K562 (cell line): ENCODE results near the gene MYCBP2.
"Not testable (repeated sequence)": the region's sequence is repeated elsewhere in the genome, so short reads cannot be mapped to it uniquely, and the experiment has no call there.

Experiments
- CBFB ChIP-seq: sonication (generic); formaldehyde crosslinking; IDR thresholded peaks from 2 replicates; pipeline ENCODE4 v1.4.0; 2020; ENCODE audit warnings: mild to moderate bottlenecking, missing genetic modification reagents
- EP300 ChIP-seq: IDR thresholded peaks from 2 replicates; pipeline ENCODE4 v1.6.1; 2012; ENCODE audit warnings: low read length, improper control_type of control experiment
- EZH2 ChIP-seq: IDR thresholded peaks from 2 replicates; pipeline ENCODE4 v1.6.1; 2012; ENCODE audit warnings: low read depth, mild to moderate bottlenecking, inconsistent platforms, low read length, borderline replicate concordance
- GABPA ChIP-seq: fragments of 200-800 bp; sonication (Bioruptor generic); conservative IDR thresholded peaks from 2 replicates; pipeline ENCODE4 v1.6.1; 2016; ENCODE audit warnings: low read depth, missing genetic modification characterization, missing compliant biosample characterization
- POLR2G ChIP-seq: fragments of 200-400 bp; formaldehyde crosslinking; IDR thresholded peaks from 2 replicates; pipeline ENCODE4 v1.6.1; 2017; ENCODE audit warnings: low read depth, mild to moderate bottlenecking, antibody characterized with exemption, low read length, moderate library complexity
- SIN3A ChIP-seq, 2 experiments: fragments of 150-350 bp in 1 of 2; IDR thresholded peaks; 2 replicates each; pipeline ENCODE4 v1.6.1; 2011 to 2016; ENCODE audit warnings: borderline replicate concordance in 2 of 2, low read depth in 2 of 2, low read length in 2 of 2, mild to moderate bottlenecking in 2 of 2, moderate library complexity in 2 of 2; ENCODE audit not compliant: control insufficient read depth in 1 of 2
- SP1 ChIP-seq: sonication (generic); formaldehyde crosslinking; IDR thresholded peaks from 2 replicates; pipeline ENCODE4 v1.8.1; 2022; ENCODE audit warnings: mild to moderate bottlenecking, missing genetic modification reagents
- SREBF1 ChIP-seq: fragments of 150-350 bp; IDR thresholded peaks from 2 replicates; pipeline ENCODE4 v1.6.1; 2014; ENCODE audit warnings: antibody characterized with exemption, low read depth, low read length, borderline replicate concordance
- TF ChIP-seq, protein P1 (sequence below): fragments of 450-650 bp; IDR thresholded peaks from 2 replicates; pipeline ENCODE4 v1.6.1; 2017; ENCODE audit warnings: antibody characterized with exemption, mild to moderate bottlenecking
- TF ChIP-seq, protein P2 (sequence below): fragments of 450-650 bp; formaldehyde crosslinking; IDR thresholded peaks from 2 replicates; pipeline ENCODE4 v1.4.0; 2022; ENCODE audit warnings: missing genetic modification characterization
- TF ChIP-seq, protein P3 (sequence below): fragments of 250-450 bp; sonication (Bioruptor Pico); IDR thresholded peaks from 2 replicates; pipeline ENCODE4 v1.8.0; 2022; ENCODE audit warnings: inconsistent platforms, mild to moderate bottlenecking, moderate library complexity, borderline replicate concordance

DNA sequence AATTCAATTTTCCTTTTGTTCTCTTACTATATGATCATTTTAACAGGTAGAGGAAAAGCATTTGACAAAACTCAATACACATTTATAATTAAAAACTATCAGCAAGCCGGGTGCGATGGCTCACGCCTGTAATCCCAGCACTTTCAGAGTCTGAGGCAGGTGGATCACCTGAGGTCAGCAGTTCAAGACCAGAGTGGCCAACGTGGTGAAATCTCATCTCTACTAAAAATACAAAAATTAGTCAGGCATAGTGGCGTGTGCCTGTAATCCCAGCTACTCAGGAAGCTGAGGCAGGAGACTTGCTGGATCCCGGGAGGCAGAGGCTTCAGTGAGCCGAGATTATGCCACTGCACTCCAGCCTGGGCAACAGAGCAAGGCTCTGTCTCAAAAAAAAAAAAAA is 11.4 kb downstream of the MYCBP2 start:
- TF ChIP-seq EZH2; SIN3A (IDR thresholded peaks at IDR 0.05; ENCODE audit: borderline replicate concordance in 2 of 2, control insufficient read depth in 1 of 2, low read depth in 2 of 2, low read length in 2 of 2); SP1; CBFB; GABPA (tag); SREBF1; EP300; POLR2G: not testable (repeated sequence)
- TF ChIP-seq, protein P1, sequence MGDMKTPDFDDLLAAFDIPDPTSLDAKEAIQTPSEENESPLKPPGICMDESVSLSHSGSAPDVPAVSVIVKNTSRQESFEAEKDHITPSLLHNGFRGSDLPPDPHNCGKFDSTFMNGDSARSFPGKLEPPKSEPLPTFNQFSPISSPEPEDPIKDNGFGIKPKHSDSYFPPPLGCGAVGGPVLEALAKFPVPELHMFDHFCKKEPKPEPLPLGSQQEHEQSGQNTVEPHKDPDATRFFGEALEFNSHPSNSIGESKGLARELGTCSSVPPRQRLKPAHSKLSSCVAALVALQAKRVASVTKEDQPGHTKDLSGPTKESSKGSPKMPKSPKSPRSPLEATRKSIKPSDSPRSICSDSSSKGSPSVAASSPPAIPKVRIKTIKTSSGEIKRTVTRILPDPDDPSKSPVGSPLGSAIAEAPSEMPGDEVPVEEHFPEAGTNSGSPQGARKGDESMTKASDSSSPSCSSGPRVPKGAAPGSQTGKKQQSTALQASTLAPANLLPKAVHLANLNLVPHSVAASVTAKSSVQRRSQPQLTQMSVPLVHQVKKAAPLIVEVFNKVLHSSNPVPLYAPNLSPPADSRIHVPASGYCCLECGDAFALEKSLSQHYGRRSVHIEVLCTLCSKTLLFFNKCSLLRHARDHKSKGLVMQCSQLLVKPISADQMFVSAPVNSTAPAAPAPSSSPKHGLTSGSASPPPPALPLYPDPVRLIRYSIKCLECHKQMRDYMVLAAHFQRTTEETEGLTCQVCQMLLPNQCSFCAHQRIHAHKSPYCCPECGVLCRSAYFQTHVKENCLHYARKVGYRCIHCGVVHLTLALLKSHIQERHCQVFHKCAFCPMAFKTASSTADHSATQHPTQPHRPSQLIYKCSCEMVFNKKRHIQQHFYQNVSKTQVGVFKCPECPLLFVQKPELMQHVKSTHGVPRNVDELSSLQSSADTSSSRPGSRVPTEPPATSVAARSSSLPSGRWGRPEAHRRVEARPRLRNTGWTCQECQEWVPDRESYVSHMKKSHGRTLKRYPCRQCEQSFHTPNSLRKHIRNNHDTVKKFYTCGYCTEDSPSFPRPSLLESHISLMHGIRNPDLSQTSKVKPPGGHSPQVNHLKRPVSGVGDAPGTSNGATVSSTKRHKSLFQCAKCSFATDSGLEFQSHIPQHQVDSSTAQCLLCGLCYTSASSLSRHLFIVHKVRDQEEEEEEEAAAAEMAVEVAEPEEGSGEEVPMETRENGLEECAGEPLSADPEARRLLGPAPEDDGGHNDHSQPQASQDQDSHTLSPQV: not testable (repeated sequence)
- TF ChIP-seq, protein P2, sequence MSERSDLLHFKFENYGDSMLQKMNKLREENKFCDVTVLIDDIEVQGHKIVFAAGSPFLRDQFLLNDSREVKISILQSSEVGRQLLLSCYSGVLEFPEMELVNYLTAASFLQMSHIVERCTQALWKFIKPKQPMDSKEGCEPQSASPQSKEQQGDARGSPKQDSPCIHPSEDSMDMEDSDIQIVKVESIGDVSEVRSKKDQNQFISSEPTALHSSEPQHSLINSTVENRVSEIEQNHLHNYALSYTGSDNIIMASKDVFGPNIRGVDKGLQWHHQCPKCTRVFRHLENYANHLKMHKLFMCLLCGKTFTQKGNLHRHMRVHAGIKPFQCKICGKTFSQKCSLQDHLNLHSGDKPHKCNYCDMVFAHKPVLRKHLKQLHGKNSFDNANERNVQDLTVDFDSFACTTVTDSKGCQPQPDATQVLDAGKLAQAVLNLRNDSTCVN: not testable (repeated sequence)
- TF ChIP-seq, protein P3, sequence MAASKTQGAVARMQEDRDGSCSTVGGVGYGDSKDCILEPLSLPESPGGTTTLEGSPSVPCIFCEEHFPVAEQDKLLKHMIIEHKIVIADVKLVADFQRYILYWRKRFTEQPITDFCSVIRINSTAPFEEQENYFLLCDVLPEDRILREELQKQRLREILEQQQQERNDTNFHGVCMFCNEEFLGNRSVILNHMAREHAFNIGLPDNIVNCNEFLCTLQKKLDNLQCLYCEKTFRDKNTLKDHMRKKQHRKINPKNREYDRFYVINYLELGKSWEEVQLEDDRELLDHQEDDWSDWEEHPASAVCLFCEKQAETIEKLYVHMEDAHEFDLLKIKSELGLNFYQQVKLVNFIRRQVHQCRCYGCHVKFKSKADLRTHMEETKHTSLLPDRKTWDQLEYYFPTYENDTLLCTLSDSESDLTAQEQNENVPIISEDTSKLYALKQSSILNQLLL (CRISPR knock-in tag): not testable (repeated sequence)
